ENCODE data around the gene MPPE1.
"Not testable (repeated sequence)": the region's sequence is repeated elsewhere in the genome, so short reads cannot be mapped to it uniquely, and the experiment has no call there.

The MPPE1 gene

GRCh38 chr18:11857177-11857887, 50.8 kb downstream of the MPPE1 start:
- DNase-seq (ENCODE audit: low read depth): no peak

GRCh38 chr18:11854554-11854953, 53.6 kb downstream of the MPPE1 start:
- DNase-seq (ENCODE audit: low read depth): not testable (repeated sequence)

GRCh38 chr18:11851806-11852337, 56.2 kb downstream of the MPPE1 start:
- no peak for DNase-seq (ENCODE audit: low read depth)

- DNase-seq (ENCODE audit: low read depth): peak; percentile 97
These were observed 56.8 kb downstream of the MPPE1 start, which contains the start of gene CHMP1B for GRCh38 chr18:11851146-11851805. Gene CHMP1B, plus strand, starts transcription at chr18:11851413. Its CDS starts 99 bp downstream, at chr18:11851512.

GRCh38 chr18:11850821-11851145, 57.3 kb downstream of the MPPE1 start:
- DNase-seq (ENCODE audit: low read depth): no peak

- no peak for DNase-seq (ENCODE audit: low read depth)
These were observed 58.1 kb downstream of the MPPE1 start for GRCh38 chr18:11849841-11850634.

- DNase-seq (ENCODE audit: low read depth): no peak
These were observed 58.8 kb downstream of the MPPE1 start for GRCh38 chr18:11849279-11849678.

- DNase-seq (ENCODE audit: low read depth): no peak
These were observed 60.3 kb downstream of the MPPE1 start for GRCh38 chr18:11847811-11848210.

- no peak for DNase-seq (ENCODE audit: low read depth)
These were observed 62.5 kb downstream of the MPPE1 start for GRCh38 chr18:11845654-11846053.

GRCh38 chr18:11844436-11844835, 63.7 kb downstream of the MPPE1 start:
- no peak for DNase-seq (ENCODE audit: low read depth)

GRCh38 chr18:11842562-11842961, 65.6 kb downstream of the MPPE1 start:
- DNase-seq (ENCODE audit: low read depth): no peak

GRCh38 chr18:11840493-11840892, 67.6 kb downstream of the MPPE1 start:
- no peak for DNase-seq (ENCODE audit: low read depth)

- no peak for DNase-seq (ENCODE audit: low read depth)
These were observed 68.6 kb downstream of the MPPE1 start for GRCh38 chr18:11839556-11839955.

GRCh38 chr18:11834772-11835171, 73.3 kb downstream of the MPPE1 start:
- DNase-seq (ENCODE audit: low read depth): no peak

Data from activated T-cell treated with anti-CD3 and anti-CD28 coated beads for 48 hours (primary cell).